ENCODE results near the gene S1PR1. TPM values are rescaled to one million over a fixed set of nuclear protein-coding genes. Genes with fewer than 3 reads are reported as not detected.
"Not testable (repeated sequence)": the region's sequence is repeated elsewhere in the genome, so short reads cannot be mapped to it uniquely, and the experiment has no call there.

S1PR1 gene
- polyA plus RNA-seq, 1 donor (not counting 4 experiments of a cell fraction or from before 2014, with no cell fraction given): 3.1 TPM

- no peak overlapping the region for H3K4me3 ChIP-seq (ENCODE audit: control insufficient read depth in 2 of 3, extremely low read depth in 1 of 3, insufficient read depth in 2 of 3, low read depth in 1 of 3, low read length in 3 of 3)
- H3K9ac ChIP-seq (ENCODE audit: control insufficient read depth, extremely low read depth, insufficient read depth, low read length): no peak overlapping the region
- H3K36me3 ChIP-seq (ENCODE audit: control insufficient read depth in 2 of 2, extremely low read depth in 1 of 2, insufficient read depth in 2 of 2, low read length in 2 of 2): no peaks in the 10 kb centered on the region
- H3K9me3 ChIP-seq (ENCODE audit: control insufficient read depth, low read depth, low read length): no peaks in the 10 kb centered on the region
- no peaks in the 10 kb centered on the region for H3K79me2 ChIP-seq (ENCODE audit: control insufficient read depth, insufficient read depth, low read length)
- no peak overlapping the region for H3K27ac ChIP-seq (ENCODE audit: control insufficient read depth, insufficient read depth, low read length)
- TF ChIP-seq EZH2 (IDR thresholded peaks at IDR 0.05; ENCODE audit: low read length) (no peak), CTCF (optimal IDR thresholded peaks at IDR 0.05 in 1 of 3, IDR thresholded peaks at IDR 0.05 in 1 of 3, conservative IDR thresholded peaks at IDR 0.05 in 1 of 3; ENCODE audit: extremely low read depth in 1 of 3, insufficient read depth in 2 of 3, low read length in 3 of 3) (no peak)
- dilution Hi-C loops (cut with MboI; ENCODE audit: extremely low pct_ligation_motif_present, low sequenced_read_pairs): no loop called here
- FAIRE-seq: no peak
- H4K20me1 ChIP-seq (ENCODE audit: control insufficient read depth, extremely low read depth, insufficient read depth, low read length): no peaks in the 10 kb centered on the region
- peaks cover 6% of the 10 kb centered on the region for H3K4me1 ChIP-seq (ENCODE audit: control insufficient read depth, extremely low read depth, insufficient read depth, low read length)
- no peaks in the 10 kb centered on the region for H3K9me1 ChIP-seq (ENCODE audit: control insufficient read depth, extremely low read depth, insufficient read depth, low read length)
- no peak overlapping the region for H3K4me2 ChIP-seq (ENCODE audit: control insufficient read depth, extremely low read depth, insufficient read depth, low read depth, low read length)
- H2AFZ ChIP-seq (ENCODE audit: control insufficient read depth, low read length): no peak overlapping the region
- no peaks in the 10 kb centered on the region for H3K27me3 ChIP-seq (ENCODE audit: control insufficient read depth, extremely low read depth, insufficient read depth, low read length)
- no peak for DNase-seq (ENCODE audit: low read depth, low spot score)
Observed at GRCh38 chr1:101188331-101188730, 48.5 kb upstream of the S1PR1 start.

- DNase-seq (ENCODE audit: low read depth, low spot score); H3K79me2 ChIP-seq (ENCODE audit: control insufficient read depth, insufficient read depth, low read length); H3K9ac ChIP-seq (ENCODE audit: control insufficient read depth, extremely low read depth, insufficient read depth, low read length); H3K9me1 ChIP-seq (ENCODE audit: control insufficient read depth, extremely low read depth, insufficient read depth, low read length); H2AFZ ChIP-seq (ENCODE audit: control insufficient read depth, low read length); H3K4me3 ChIP-seq (ENCODE audit: control insufficient read depth in 2 of 3, extremely low read depth in 1 of 3, insufficient read depth in 2 of 3, low read depth in 1 of 3, low read length in 3 of 3); H3K36me3 ChIP-seq (ENCODE audit: control insufficient read depth in 2 of 2, extremely low read depth in 1 of 2, insufficient read depth in 2 of 2, low read length in 2 of 2); H3K9me3 ChIP-seq (ENCODE audit: control insufficient read depth, low read depth, low read length); H3K27ac ChIP-seq (ENCODE audit: control insufficient read depth, insufficient read depth, low read length); dilution Hi-C loops (cut with MboI; ENCODE audit: extremely low pct_ligation_motif_present, low sequenced_read_pairs); FAIRE-seq; H3K4me2 ChIP-seq (ENCODE audit: control insufficient read depth, extremely low read depth, insufficient read depth, low read depth, low read length); H3K27me3 ChIP-seq (ENCODE audit: control insufficient read depth, extremely low read depth, insufficient read depth, low read length); H4K20me1 ChIP-seq (ENCODE audit: control insufficient read depth, extremely low read depth, insufficient read depth, low read length): not testable (repeated sequence)
- H3K4me1 ChIP-seq (ENCODE audit: control insufficient read depth, extremely low read depth, insufficient read depth, low read length): peaks cover 11% of the 10 kb centered on the region
Observed at GRCh38 chr1:101188968-101189367, 47.9 kb upstream of the S1PR1 start.

- H3K36me3 ChIP-seq (ENCODE audit: control insufficient read depth in 2 of 2, extremely low read depth in 1 of 2, insufficient read depth in 2 of 2, low read length in 2 of 2): no peaks in the 10 kb centered on the region
- FAIRE-seq: no peak
- no peak overlapping the region for H3K4me3 ChIP-seq (ENCODE audit: control insufficient read depth in 2 of 3, extremely low read depth in 1 of 3, insufficient read depth in 2 of 3, low read depth in 1 of 3, low read length in 3 of 3)
- H4K20me1 ChIP-seq (ENCODE audit: control insufficient read depth, extremely low read depth, insufficient read depth, low read length): no peaks in the 10 kb centered on the region
- H3K4me1 ChIP-seq (ENCODE audit: control insufficient read depth, extremely low read depth, insufficient read depth, low read length): peaks cover 16% of the 10 kb centered on the region
- dilution Hi-C loops (cut with MboI; ENCODE audit: extremely low pct_ligation_motif_present, low sequenced_read_pairs): no loop called here
- no peaks in the 10 kb centered on the region for H3K27me3 ChIP-seq (ENCODE audit: control insufficient read depth, extremely low read depth, insufficient read depth, low read length)
- no peak for DNase-seq (ENCODE audit: low read depth, low spot score)
- no peak overlapping the region for H3K27ac ChIP-seq (ENCODE audit: control insufficient read depth, insufficient read depth, low read length)
- H3K9ac ChIP-seq (ENCODE audit: control insufficient read depth, extremely low read depth, insufficient read depth, low read length): no peak overlapping the region
- H2AFZ ChIP-seq (ENCODE audit: control insufficient read depth, low read length): no peak overlapping the region
- no peaks in the 10 kb centered on the region for H3K79me2 ChIP-seq (ENCODE audit: control insufficient read depth, insufficient read depth, low read length)
- TF ChIP-seq CTCF (optimal IDR thresholded peaks at IDR 0.05 in 1 of 3, IDR thresholded peaks at IDR 0.05 in 1 of 3, conservative IDR thresholded peaks at IDR 0.05 in 1 of 3; ENCODE audit: extremely low read depth in 1 of 3, insufficient read depth in 2 of 3, low read length in 3 of 3) (no peak), EZH2 (IDR thresholded peaks at IDR 0.05; ENCODE audit: low read length) (no peak)
- no peaks in the 10 kb centered on the region for H3K9me3 ChIP-seq (ENCODE audit: control insufficient read depth, low read depth, low read length)
- H3K9me1 ChIP-seq (ENCODE audit: control insufficient read depth, extremely low read depth, insufficient read depth, low read length): no peaks in the 10 kb centered on the region
- no peak overlapping the region for H3K4me2 ChIP-seq (ENCODE audit: control insufficient read depth, extremely low read depth, insufficient read depth, low read depth, low read length)
Observed at GRCh38 chr1:101190441-101190840, 46.4 kb upstream of the S1PR1 start.
